GM12801 (cell line): ENCODE results near the gene MASP2.

Experiments
- TF ChIP-seq, protein P1 (sequence below): IDR thresholded peaks from one replicate; pipeline ENCODE4 v1.5.1; 2011; ENCODE audit warnings: control low read depth; ENCODE audit not compliant: insufficient read length; ENCODE audit errors: extremely low read depth

Gene MASP2

DNA sequence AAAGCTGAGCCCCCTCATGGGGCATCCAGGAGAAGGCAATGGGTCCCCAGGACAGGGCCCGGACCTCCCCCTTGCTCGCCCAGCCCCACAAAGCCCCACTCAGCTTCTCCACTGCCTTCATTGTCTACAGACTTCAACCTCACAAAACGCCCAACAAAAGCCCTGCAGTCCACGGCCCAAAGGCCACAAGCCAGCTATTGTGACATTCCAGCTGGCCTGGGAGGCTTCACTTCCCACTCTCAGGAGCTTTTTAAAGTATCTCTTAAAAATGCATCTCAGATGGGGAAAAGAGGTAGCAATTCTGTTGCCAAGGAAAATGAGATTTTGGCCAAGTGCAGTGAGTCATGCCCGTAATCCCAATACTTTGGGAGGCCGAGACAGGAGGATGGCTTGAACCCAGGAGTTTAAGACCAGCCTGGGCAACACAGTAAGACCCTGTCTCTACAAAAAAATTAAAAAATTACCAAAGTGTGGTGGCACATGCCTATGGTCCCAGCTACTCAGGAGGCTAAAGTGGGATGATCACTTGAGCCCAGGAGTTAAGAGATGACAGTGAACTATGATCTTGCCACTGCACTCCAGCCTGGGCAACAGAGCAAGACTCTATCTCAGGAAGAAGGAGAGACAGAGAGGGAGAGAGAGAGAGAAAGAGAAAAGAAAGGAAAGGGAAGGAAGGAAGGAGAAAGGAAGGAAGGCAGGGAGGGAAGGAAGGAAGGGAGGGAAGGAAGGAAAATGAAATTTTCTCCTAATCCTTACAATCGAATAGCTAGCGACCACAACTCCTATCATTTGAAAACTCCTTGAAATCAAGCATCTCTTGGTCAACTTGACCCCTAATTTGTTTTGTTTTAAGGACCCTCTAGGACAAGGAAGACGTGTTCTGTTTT, 66.0 kb downstream of the MASP2 start:
- TF ChIP-seq, protein P1, sequence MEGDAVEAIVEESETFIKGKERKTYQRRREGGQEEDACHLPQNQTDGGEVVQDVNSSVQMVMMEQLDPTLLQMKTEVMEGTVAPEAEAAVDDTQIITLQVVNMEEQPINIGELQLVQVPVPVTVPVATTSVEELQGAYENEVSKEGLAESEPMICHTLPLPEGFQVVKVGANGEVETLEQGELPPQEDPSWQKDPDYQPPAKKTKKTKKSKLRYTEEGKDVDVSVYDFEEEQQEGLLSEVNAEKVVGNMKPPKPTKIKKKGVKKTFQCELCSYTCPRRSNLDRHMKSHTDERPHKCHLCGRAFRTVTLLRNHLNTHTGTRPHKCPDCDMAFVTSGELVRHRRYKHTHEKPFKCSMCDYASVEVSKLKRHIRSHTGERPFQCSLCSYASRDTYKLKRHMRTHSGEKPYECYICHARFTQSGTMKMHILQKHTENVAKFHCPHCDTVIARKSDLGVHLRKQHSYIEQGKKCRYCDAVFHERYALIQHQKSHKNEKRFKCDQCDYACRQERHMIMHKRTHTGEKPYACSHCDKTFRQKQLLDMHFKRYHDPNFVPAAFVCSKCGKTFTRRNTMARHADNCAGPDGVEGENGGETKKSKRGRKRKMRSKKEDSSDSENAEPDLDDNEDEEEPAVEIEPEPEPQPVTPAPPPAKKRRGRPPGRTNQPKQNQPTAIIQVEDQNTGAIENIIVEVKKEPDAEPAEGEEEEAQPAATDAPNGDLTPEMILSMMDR = no peak

DNA sequence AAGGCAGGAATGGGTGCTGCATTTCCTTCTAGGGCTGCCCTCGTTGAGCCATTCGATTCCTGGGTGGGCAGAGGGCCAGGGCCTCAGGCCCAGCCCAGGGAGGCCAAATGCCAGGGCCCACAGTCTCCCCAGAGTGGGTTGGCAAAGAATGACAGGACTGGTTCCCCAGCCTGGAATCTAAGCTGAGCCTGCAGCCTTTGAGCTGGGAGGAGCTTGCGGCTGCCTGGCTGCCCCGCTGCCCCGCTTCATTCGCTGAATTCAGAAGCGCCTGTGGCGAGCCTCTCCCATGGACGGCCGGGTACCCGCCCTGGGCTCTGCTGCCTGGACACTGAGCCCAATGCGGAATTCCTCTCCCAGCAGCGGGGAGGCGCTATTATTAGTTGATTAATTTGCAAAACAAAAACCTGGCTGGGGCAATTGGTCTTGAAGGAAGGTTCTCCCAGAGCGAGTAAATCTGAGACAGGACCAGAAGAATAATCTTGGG, 66.9 kb downstream of the MASP2 start:
- TF ChIP-seq, protein P1 = no peak

GRCh38 chr1:10979483-10979920, 67.5 kb downstream of the MASP2 start:
- TF ChIP-seq, protein P1 = no peak

DNA sequence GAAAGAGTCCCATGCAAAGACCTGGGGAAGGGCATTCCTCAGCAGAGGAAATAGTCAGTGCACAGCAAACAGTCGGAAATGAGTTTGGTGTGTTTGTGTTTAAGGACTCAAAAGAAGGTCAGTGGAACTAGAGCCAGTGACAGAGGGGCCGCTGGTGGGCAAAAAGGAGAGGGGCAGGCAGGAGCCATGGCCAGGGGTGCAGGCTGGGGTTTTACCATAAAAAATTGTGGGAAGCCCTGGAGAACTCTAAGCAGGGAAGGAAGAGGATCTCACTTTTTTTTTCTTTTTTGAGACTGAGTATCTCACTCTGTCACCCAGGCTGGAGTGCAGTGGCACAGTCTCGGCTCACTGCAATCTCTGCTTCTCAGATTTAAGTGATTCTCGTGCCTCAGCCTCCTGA, 68.3 kb downstream of the MASP2 start:
- TF ChIP-seq, protein P1 = no peak
